ENCODE data around the gene MED7.

MED7 gene

GRCh38 chr5:157162919-157163510 is 20.4 kb upstream of the MED7 start:
- WGBS, 2 experiments (ENCODE audit: insufficient coverage in 2 of 2), result 94 to 96% methylated on average over 12 of the region's 12 CpGs
- H3K36me3 ChIP-seq (ENCODE audit: control insufficient read depth, insufficient read depth, low read length), result no peaks in the 10 kb centered on the region
- H3K27ac ChIP-seq (ENCODE audit: low read depth, low read length, severe bottlenecking), result no peak overlapping the region
- H3K4me1 ChIP-seq (ENCODE audit: control insufficient read depth, insufficient read depth, low read length, poor library complexity, severe bottlenecking), result peaks cover 15% of the 10 kb centered on the region
- H3K9me3 ChIP-seq (ENCODE audit: control insufficient read depth, low read length), result no peaks in the 10 kb centered on the region
- no peak overlapping the region for H3K4me3 ChIP-seq (ENCODE audit: extremely low read depth, insufficient read depth, low read length, poor library complexity, severe bottlenecking)

- WGBS, 2 experiments (ENCODE audit: insufficient coverage in 2 of 2), result 87 to 96% methylated on average over 6 of the region's 6 CpGs
- H3K9me3 ChIP-seq (ENCODE audit: control insufficient read depth, low read length), result no peaks in the 10 kb centered on the region
- peaks cover 10% of the 10 kb centered on the region for H3K4me1 ChIP-seq (ENCODE audit: control insufficient read depth, insufficient read depth, low read length, poor library complexity, severe bottlenecking)
- H3K4me3 ChIP-seq (ENCODE audit: extremely low read depth, insufficient read depth, low read length, poor library complexity, severe bottlenecking), result no peak overlapping the region
- H3K36me3 ChIP-seq (ENCODE audit: control insufficient read depth, insufficient read depth, low read length), result no peaks in the 10 kb centered on the region
- H3K27ac ChIP-seq (ENCODE audit: low read depth, low read length, severe bottlenecking), result no peak overlapping the region
These were observed 19.3 kb upstream of the MED7 start for GRCh38 chr5:157161996-157162395.

GRCh38 chr5:157160001-157160400 is 17.3 kb upstream of the MED7 start:
- WGBS, 2 experiments (ENCODE audit: insufficient coverage in 2 of 2), result 97 to 100% methylated on average over 3 to 4 of the region's 4 CpGs
- Histone ChIP-seq H3K27ac (ENCODE audit: low read depth, low read length, severe bottlenecking) (no peak overlapping the region), H3K4me3 (ENCODE audit: extremely low read depth, insufficient read depth, low read length, poor library complexity, severe bottlenecking) (no peak overlapping the region), H3K4me1 (ENCODE audit: control insufficient read depth, insufficient read depth, low read length, poor library complexity, severe bottlenecking) (no peaks in the 10 kb centered on the region), H3K9me3 (ENCODE audit: control insufficient read depth, low read length) (no peaks in the 10 kb centered on the region), H3K36me3 (ENCODE audit: control insufficient read depth, insufficient read depth, low read length) (no peaks in the 10 kb centered on the region)

- no peaks in the 10 kb centered on the region for H3K36me3 ChIP-seq (ENCODE audit: control insufficient read depth, insufficient read depth, low read length)
- 81 to 97% methylated on average over 4 of the region's 6 CpGs for WGBS, 2 experiments (ENCODE audit: insufficient coverage in 2 of 2)
- no peak overlapping the region for H3K27ac ChIP-seq (ENCODE audit: low read depth, low read length, severe bottlenecking)
- no peak overlapping the region for H3K4me3 ChIP-seq (ENCODE audit: extremely low read depth, insufficient read depth, low read length, poor library complexity, severe bottlenecking)
- H3K9me3 ChIP-seq (ENCODE audit: control insufficient read depth, low read length), result no peaks in the 10 kb centered on the region
- H3K4me1 ChIP-seq (ENCODE audit: control insufficient read depth, insufficient read depth, low read length, poor library complexity, severe bottlenecking), result no peaks in the 10 kb centered on the region
These were observed 16.6 kb upstream of the MED7 start for GRCh38 chr5:157159209-157159751.

- no CpG with 5 or more reads among the region's 1 CpG for WGBS, 2 experiments (ENCODE audit: insufficient coverage in 2 of 2)
- H3K27ac ChIP-seq (ENCODE audit: low read depth, low read length, severe bottlenecking), result no peak overlapping the region
- H3K9me3 ChIP-seq (ENCODE audit: control insufficient read depth, low read length), result no peaks in the 10 kb centered on the region
- no peaks in the 10 kb centered on the region for H3K4me1 ChIP-seq (ENCODE audit: control insufficient read depth, insufficient read depth, low read length, poor library complexity, severe bottlenecking)
- no peak overlapping the region for H3K4me3 ChIP-seq (ENCODE audit: extremely low read depth, insufficient read depth, low read length, poor library complexity, severe bottlenecking)
- H3K36me3 ChIP-seq (ENCODE audit: control insufficient read depth, insufficient read depth, low read length), result no peaks in the 10 kb centered on the region
These were observed 14.7 kb upstream of the MED7 start for GRCh38 chr5:157157293-157157891.

GRCh38 chr5:157155297-157155696 is 12.6 kb upstream of the MED7 start:
- Histone ChIP-seq H3K4me1 (ENCODE audit: control insufficient read depth, insufficient read depth, low read length, poor library complexity, severe bottlenecking) (no peaks in the 10 kb centered on the region), H3K9me3 (ENCODE audit: control insufficient read depth, low read length) (no peaks in the 10 kb centered on the region), H3K36me3 (ENCODE audit: control insufficient read depth, insufficient read depth, low read length) (no peaks in the 10 kb centered on the region), H3K27ac (ENCODE audit: low read depth, low read length, severe bottlenecking) (no peak overlapping the region), H3K4me3 (ENCODE audit: extremely low read depth, insufficient read depth, low read length, poor library complexity, severe bottlenecking) (no peak overlapping the region)
- 100% methylated on average over 1 of the region's 3 CpGs; no CpG with 5 or more reads in 1 of the 2 experiments for WGBS, 2 experiments (ENCODE audit: insufficient coverage in 2 of 2)

GRCh38 chr5:157150995-157151394 is 8.3 kb upstream of the MED7 start:
- Histone ChIP-seq H3K9me3 (ENCODE audit: control insufficient read depth, low read length) (no peaks in the 10 kb centered on the region), H3K4me1 (ENCODE audit: control insufficient read depth, insufficient read depth, low read length, poor library complexity, severe bottlenecking) (no peaks in the 10 kb centered on the region), H3K4me3 (ENCODE audit: extremely low read depth, insufficient read depth, low read length, poor library complexity, severe bottlenecking) (no peak overlapping the region), H3K36me3 (ENCODE audit: control insufficient read depth, insufficient read depth, low read length) (no peaks in the 10 kb centered on the region), H3K27ac (ENCODE audit: low read depth, low read length, severe bottlenecking) (no peak overlapping the region)
- 100% methylated on average over 1 to 2 of the region's 3 CpGs for WGBS, 2 experiments (ENCODE audit: insufficient coverage in 2 of 2)

GRCh38 chr5:157148734-157149615 is 6.3 kb upstream of the MED7 start:
- no peaks in the 10 kb centered on the region for H3K36me3 ChIP-seq (ENCODE audit: control insufficient read depth, insufficient read depth, low read length)
- H3K27ac ChIP-seq (ENCODE audit: low read depth, low read length, severe bottlenecking), result no peak overlapping the region
- H3K4me3 ChIP-seq (ENCODE audit: extremely low read depth, insufficient read depth, low read length, poor library complexity, severe bottlenecking), result no peak overlapping the region
- H3K9me3 ChIP-seq (ENCODE audit: control insufficient read depth, low read length), result no peaks in the 10 kb centered on the region
- no peaks in the 10 kb centered on the region for H3K4me1 ChIP-seq (ENCODE audit: control insufficient read depth, insufficient read depth, low read length, poor library complexity, severe bottlenecking)
- 89 to 92% methylated on average over 9 of the region's 14 CpGs for WGBS, 2 experiments (ENCODE audit: insufficient coverage in 2 of 2)

GRCh38 chr5:157143127-157143971 is 684 bp upstream of the MED7 start:
- no peaks in the 10 kb centered on the region for H3K9me3 ChIP-seq (ENCODE audit: control insufficient read depth, low read length)
- peaks cover 14% of the 10 kb centered on the region for H3K36me3 ChIP-seq (ENCODE audit: control insufficient read depth, insufficient read depth, low read length)
- H3K4me3 ChIP-seq (ENCODE audit: extremely low read depth, insufficient read depth, low read length, poor library complexity, severe bottlenecking), result peak overlapping the region; percentile 92
- WGBS, 2 experiments (ENCODE audit: insufficient coverage in 2 of 2), result 59 to 73% methylated on average over 20 to 21 of the region's 33 CpGs
- H3K27ac ChIP-seq (ENCODE audit: low read depth, low read length, severe bottlenecking), result peak overlapping the region; percentile 57
- no peaks in the 10 kb centered on the region for H3K4me1 ChIP-seq (ENCODE audit: control insufficient read depth, insufficient read depth, low read length, poor library complexity, severe bottlenecking)

- H3K9me3 ChIP-seq (ENCODE audit: control insufficient read depth, low read length), result no peaks in the 10 kb centered on the region
- no peak overlapping the region for H3K27ac ChIP-seq (ENCODE audit: low read depth, low read length, severe bottlenecking)
- no peak overlapping the region for H3K4me3 ChIP-seq (ENCODE audit: extremely low read depth, insufficient read depth, low read length, poor library complexity, severe bottlenecking)
- H3K36me3 ChIP-seq (ENCODE audit: control insufficient read depth, insufficient read depth, low read length), result peaks cover 33% of the 10 kb centered on the region
- WGBS, 2 experiments (ENCODE audit: insufficient coverage in 2 of 2), result 98% methylated on average over 4 to 6 of the region's 6 CpGs
- no peaks in the 10 kb centered on the region for H3K4me1 ChIP-seq (ENCODE audit: control insufficient read depth, insufficient read depth, low read length, poor library complexity, severe bottlenecking)
These were observed 5.0 kb downstream of the MED7 start for GRCh38 chr5:157137691-157138090.
